GM12878 (cell line): ENCODE results near the gene CDC42EP3.

Source experiments
- BRCA1 ChIP-seq: IDR thresholded peaks from 2 replicates; pipeline ENCODE4 v1.6.1; 2011; ENCODE audit warnings: low read depth, low read length, improper control_type of control experiment
- CEBPB ChIP-seq, 2 experiments: fragments of 150-350 bp in 1 of 2; IDR thresholded peaks; 2 replicates each; pipeline ENCODE4 v1.6.1; 2012 to 2014; ENCODE audit warnings: low read depth in 2 of 2, low read length in 2 of 2, borderline replicate concordance in 1 of 2, inconsistent platforms in 1 of 2
- JUNB ChIP-seq: IDR thresholded peaks from 2 replicates; pipeline ENCODE4 v1.6.1; 2016; ENCODE audit warnings: antibody characterized with exemption, mild to moderate bottlenecking
- PML ChIP-seq: IDR thresholded peaks from 2 replicates; pipeline ENCODE4 v1.6.1; 2012; ENCODE audit warnings: low read length, inconsistent platforms
- SREBF2 ChIP-seq: IDR thresholded peaks from 2 replicates; pipeline ENCODE4 v1.6.1; 2012; ENCODE audit warnings: mild to moderate bottlenecking, low read length
- TCF7 ChIP-seq: IDR thresholded peaks from 2 replicates; pipeline ENCODE4 v1.6.1; 2014; ENCODE audit warnings: antibody characterized with exemption, borderline replicate concordance
- ZNF217 ChIP-seq: fragments of 450-650 bp; IDR thresholded peaks from 2 replicates; pipeline ENCODE4 v1.6.1; 2017; ENCODE audit warnings: antibody characterized with exemption, mild to moderate bottlenecking
- TF ChIP-seq, protein P1 (sequence below), 3 experiments: IDR thresholded peaks in 2 of 3; conservative IDR thresholded peaks in 1 of 3; 2 replicates each; pipeline ENCODE4 v1.5.1; 2011; ENCODE audit warnings: low read depth in 3 of 3, low read length in 3 of 3, mild to moderate bottlenecking in 3 of 3, control low read depth in 2 of 3, moderate library complexity in 2 of 3, inconsistent platforms in 1 of 3, mixed read lengths in 1 of 3; ENCODE audit not compliant: control insufficient read depth in 2 of 3, insufficient read depth in 1 of 3; ENCODE audit errors: extremely low read depth in 1 of 3

DNA sequence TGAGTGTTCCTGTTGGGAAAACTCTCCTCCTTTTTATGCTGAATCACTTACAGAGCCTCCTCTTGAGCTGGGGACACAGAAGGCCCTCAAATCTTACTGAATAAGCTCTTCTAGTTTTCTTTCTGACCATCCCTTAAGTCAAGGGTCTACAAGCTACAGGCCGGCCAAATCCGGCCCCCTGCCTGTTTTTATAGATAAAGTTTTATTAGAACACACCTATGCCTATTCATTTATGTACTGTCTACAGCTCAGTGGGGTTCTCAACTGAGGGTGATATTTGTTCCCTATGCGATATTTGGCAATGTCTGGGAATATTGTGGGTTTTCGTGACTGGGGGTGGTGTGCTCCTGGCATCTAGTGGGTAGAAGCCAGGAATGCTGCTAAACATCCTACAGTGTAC is 14.0 kb downstream of the CDC42EP3 start:
- TF ChIP-seq JUNB, result no peak
- TF ChIP-seq, protein P1, sequence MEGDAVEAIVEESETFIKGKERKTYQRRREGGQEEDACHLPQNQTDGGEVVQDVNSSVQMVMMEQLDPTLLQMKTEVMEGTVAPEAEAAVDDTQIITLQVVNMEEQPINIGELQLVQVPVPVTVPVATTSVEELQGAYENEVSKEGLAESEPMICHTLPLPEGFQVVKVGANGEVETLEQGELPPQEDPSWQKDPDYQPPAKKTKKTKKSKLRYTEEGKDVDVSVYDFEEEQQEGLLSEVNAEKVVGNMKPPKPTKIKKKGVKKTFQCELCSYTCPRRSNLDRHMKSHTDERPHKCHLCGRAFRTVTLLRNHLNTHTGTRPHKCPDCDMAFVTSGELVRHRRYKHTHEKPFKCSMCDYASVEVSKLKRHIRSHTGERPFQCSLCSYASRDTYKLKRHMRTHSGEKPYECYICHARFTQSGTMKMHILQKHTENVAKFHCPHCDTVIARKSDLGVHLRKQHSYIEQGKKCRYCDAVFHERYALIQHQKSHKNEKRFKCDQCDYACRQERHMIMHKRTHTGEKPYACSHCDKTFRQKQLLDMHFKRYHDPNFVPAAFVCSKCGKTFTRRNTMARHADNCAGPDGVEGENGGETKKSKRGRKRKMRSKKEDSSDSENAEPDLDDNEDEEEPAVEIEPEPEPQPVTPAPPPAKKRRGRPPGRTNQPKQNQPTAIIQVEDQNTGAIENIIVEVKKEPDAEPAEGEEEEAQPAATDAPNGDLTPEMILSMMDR (IDR thresholded peaks at IDR 0.05 in 2 of 3, conservative IDR thresholded peaks at IDR 0.05 in 1 of 3; ENCODE audit: control insufficient read depth in 2 of 3, extremely low read depth in 1 of 3, insufficient read depth in 1 of 3, low read depth in 3 of 3, low read length in 3 of 3), result no peak
- no peak for TF ChIP-seq TCF7
- no peak for TF ChIP-seq BRCA1
- no peak for TF ChIP-seq PML
- TF ChIP-seq SREBF2, result no peak
- TF ChIP-seq ZNF217, result no peak
- TF ChIP-seq CEBPB (IDR thresholded peaks at IDR 0.05; ENCODE audit: borderline replicate concordance in 1 of 2, low read depth in 2 of 2, low read length in 2 of 2), result no peak
